Body of pancreas (tissue), 4 donors: ENCODE measurements around the gene MRPL21.

ENCODE experiments used
- CTCF ChIP-seq, 7 experiments: fragments of 450-650 bp in 4 of 7; fragments of 200-600 bp in 3 of 7; sonication (generic) in 3 of 7; IDR thresholded peaks; one replicate each; pipeline ENCODE4 v1.5.1; 2016 to 2019; ENCODE audit warnings: antibody characterized with exemption in 7 of 7
- POLR2A ChIP-seq, 3 donors: fragments of 450-650 bp; IDR thresholded peaks; one replicate each; pipeline ENCODE4 v1.6.1; 2016; ENCODE audit warnings: antibody characterized with exemption in 3 of 3, mild to moderate bottlenecking in 2 of 3

GRCh38 chr11:68897441-68897840 lies 6.2 kb downstream of the MRPL21 start:
- TF ChIP-seq CTCF (IDR thresholded peaks at IDR 0.05), result no peak
- TF ChIP-seq POLR2A (IDR thresholded peaks at IDR 0.05), result no peak
